ENCODE measurements around the gene ANXA1. TPM values are rescaled to one million over a fixed set of nuclear protein-coding genes. Genes with fewer than 3 reads are reported as not detected.

ANXA1 gene
- total and polyA plus RNA-seq, 2 experiments from 2014 or later: 4.9 to 5.8 TPM

- TF ChIP-seq, protein P1, sequence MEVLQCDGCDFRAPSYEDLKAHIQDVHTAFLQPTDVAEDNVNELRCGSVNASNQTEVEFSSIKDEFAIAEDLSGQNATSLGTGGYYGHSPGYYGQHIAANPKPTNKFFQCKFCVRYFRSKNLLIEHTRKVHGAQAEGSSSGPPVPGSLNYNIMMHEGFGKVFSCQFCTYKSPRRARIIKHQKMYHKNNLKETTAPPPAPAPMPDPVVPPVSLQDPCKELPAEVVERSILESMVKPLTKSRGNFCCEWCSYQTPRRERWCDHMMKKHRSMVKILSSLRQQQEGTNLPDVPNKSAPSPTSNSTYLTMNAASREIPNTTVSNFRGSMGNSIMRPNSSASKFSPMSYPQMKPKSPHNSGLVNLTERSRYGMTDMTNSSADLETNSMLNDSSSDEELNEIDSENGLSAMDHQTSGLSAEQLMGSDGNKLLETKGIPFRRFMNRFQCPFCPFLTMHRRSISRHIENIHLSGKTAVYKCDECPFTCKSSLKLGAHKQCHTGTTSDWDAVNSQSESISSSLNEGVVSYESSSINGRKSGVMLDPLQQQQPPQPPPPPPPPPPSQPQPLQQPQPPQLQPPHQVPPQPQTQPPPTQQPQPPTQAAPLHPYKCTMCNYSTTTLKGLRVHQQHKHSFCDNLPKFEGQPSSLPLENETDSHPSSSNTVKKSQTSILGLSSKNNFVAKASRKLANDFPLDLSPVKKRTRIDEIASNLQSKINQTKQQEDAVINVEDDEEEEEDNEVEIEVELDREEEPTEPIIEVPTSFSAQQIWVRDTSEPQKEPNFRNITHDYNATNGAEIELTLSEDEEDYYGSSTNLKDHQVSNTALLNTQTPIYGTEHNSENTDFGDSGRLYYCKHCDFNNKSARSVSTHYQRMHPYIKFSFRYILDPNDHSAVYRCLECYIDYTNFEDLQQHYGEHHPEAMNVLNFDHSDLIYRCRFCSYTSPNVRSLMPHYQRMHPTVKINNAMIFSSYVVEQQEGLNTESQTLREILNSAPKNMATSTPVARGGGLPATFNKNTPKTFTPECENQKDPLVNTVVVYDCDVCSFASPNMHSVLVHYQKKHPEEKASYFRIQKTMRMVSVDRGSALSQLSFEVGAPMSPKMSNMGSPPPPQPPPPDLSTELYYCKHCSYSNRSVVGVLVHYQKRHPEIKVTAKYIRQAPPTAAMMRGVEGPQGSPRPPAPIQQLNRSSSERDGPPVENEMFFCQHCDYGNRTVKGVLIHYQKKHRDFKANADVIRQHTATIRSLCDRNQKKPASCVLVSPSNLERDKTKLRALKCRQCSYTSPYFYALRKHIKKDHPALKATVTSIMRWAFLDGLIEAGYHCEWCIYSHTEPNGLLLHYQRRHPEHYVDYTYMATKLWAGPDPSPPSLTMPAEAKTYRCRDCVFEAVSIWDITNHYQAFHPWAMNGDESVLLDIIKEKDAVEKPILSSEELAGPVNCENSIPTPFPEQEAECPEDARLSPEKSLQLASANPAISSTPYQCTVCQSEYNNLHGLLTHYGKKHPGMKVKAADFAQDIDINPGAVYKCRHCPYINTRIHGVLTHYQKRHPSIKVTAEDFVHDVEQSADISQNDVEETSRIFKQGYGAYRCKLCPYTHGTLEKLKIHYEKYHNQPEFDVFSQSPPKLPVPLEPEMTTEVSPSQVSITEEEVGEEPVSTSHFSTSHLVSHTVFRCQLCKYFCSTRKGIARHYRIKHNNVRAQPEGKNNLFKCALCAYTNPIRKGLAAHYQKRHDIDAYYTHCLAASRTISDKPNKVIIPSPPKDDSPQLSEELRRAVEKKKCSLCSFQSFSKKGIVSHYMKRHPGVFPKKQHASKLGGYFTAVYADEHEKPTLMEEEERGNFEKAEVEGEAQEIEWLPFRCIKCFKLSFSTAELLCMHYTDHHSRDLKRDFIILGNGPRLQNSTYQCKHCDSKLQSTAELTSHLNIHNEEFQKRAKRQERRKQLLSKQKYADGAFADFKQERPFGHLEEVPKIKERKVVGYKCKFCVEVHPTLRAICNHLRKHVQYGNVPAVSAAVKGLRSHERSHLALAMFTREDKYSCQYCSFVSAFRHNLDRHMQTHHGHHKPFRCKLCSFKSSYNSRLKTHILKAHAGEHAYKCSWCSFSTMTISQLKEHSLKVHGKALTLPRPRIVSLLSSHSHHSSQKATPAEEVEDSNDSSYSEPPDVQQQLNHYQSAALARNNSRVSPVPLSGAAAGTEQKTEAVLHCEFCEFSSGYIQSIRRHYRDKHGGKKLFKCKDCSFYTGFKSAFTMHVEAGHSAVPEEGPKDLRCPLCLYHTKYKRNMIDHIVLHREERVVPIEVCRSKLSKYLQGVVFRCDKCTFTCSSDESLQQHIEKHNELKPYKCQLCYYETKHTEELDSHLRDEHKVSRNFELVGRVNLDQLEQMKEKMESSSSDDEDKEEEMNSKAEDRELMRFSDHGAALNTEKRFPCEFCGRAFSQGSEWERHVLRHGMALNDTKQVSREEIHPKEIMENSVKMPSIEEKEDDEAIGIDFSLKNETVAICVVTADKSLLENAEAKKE (CRISPR knock-in tag; IDR thresholded peaks at IDR 0.05): no peak
- TF ChIP-seq REST (IDR thresholded peaks at IDR 0.05; ENCODE audit: unreplicated experiment) (no peak), ZNF331 (CRISPR knock-in tag; IDR thresholded peaks at IDR 0.05; ENCODE audit: low read depth) (no peak), JUNB (IDR thresholded peaks at IDR 0.05; ENCODE audit: unreplicated experiment) (no peak)
Observed at GRCh38 chr9:73213300-73213699, 61.6 kb downstream of the ANXA1 start (continued).

GRCh38 chr9:73215249-73215648 lies 63.6 kb downstream of the ANXA1 start:
- Histone ChIP-seq H3K27ac (ENCODE audit: low read depth) (peak overlapping the region; percentile 84), H3F3A (replicated peaks; ENCODE audit: low read depth) (no peaks in the 10 kb centered on the region), H3K36me3 (ENCODE audit: insufficient read depth) (no peaks in the 10 kb centered on the region), H3K27me3 (ENCODE audit: insufficient read depth) (no peaks in the 10 kb centered on the region), H3K9me2 (ENCODE audit: insufficient read depth) (no peaks in the 10 kb centered on the region), H2AFZ (no peak overlapping the region), H3K79me2 (replicated peaks; ENCODE audit: insufficient read depth) (no peaks in the 10 kb centered on the region), H3K4me2 (no peak overlapping the region; the same call in 1 of the 2 replicates), H3K4me3 (no peak overlapping the region), H4K20me1 (replicated peaks; ENCODE audit: insufficient read depth) (no peaks in the 10 kb centered on the region), H3K4me1 (ENCODE audit: insufficient read depth) (peaks cover 26% of the 10 kb centered on the region)
- Mint-ChIP-seq H3K36me3 (ENCODE audit: low read depth) (peaks cover 29% of the 10 kb centered on the region), H3K4me3 (peak overlapping the region; percentile 48), H3K9me3 (peaks cover 28% of the 10 kb centered on the region), H3K4me1 (peaks cover 34% of the 10 kb centered on the region), H3K27me3 (ENCODE audit: insufficient read depth, low read depth, poor library complexity) (peaks cover 13% of the 10 kb centered on the region), H3K27ac (peak overlapping the region; percentile 93)
- ATAC-seq (peak; percentile 99), DNase-seq (ENCODE audit: low spot score) (peak; percentile 95)
- no peak for TF ChIP-seq ZNF114 (CRISPR knock-in tag; IDR thresholded peaks at IDR 0.05)
- no peak for TF ChIP-seq STAT1 (IDR thresholded peaks at IDR 0.05; ENCODE audit: unreplicated experiment)
- no peak for TF ChIP-seq REST (IDR thresholded peaks at IDR 0.05; ENCODE audit: unreplicated experiment)
- TF ChIP-seq ZNF331 (CRISPR knock-in tag; IDR thresholded peaks at IDR 0.05; ENCODE audit: low read depth): no peak
- TF ChIP-seq JUNB (IDR thresholded peaks at IDR 0.05; ENCODE audit: unreplicated experiment): no peak
- TF ChIP-seq CREB1 (CRISPR knock-in tag; IDR thresholded peaks at IDR 0.05; ENCODE audit: low read depth): peak; percentile 51
- no peak for TF ChIP-seq EZH2phosphoT487 (IDR thresholded peaks at IDR 0.05; ENCODE audit: unreplicated experiment)
- no peak for TF ChIP-seq POLR2AphosphoS5 (IDR thresholded peaks at IDR 0.05; ENCODE audit: low read depth)
- no peak for TF ChIP-seq EZH2 (IDR thresholded peaks at IDR 0.05; ENCODE audit: low read depth, unreplicated experiment)
- TF ChIP-seq NANOG (IDR thresholded peaks at IDR 0.05; ENCODE audit: borderline replicate concordance): peak; percentile 83
